WI38 (cell line): ENCODE measurements around the gene TRIM75.

Experiments used
- H3K4me3 ChIP-seq: 2 replicates; pipeline ENCODE4 v1.5.1; 2011; ENCODE audit warnings: low read depth, mild to moderate bottlenecking, control low read depth, low read length
- TF ChIP-seq, protein P1 (sequence below): IDR thresholded peaks from 2 replicates; pipeline ENCODE4 v1.5.1; 2012; ENCODE audit warnings: low read depth, mild to moderate bottlenecking, control low read depth, low read length

Gene TRIM75

GRCh38 chr4:165053645-165054044, at the start of gene TRIM75:
TSS of gene TRIM75 (plus strand) at chr4:165053866. CDS start at chr4:165059148, 5,282 bp downstream.
- H3K4me3 ChIP-seq: no peak within 1 kb of the TSS
- TF ChIP-seq, protein P1, sequence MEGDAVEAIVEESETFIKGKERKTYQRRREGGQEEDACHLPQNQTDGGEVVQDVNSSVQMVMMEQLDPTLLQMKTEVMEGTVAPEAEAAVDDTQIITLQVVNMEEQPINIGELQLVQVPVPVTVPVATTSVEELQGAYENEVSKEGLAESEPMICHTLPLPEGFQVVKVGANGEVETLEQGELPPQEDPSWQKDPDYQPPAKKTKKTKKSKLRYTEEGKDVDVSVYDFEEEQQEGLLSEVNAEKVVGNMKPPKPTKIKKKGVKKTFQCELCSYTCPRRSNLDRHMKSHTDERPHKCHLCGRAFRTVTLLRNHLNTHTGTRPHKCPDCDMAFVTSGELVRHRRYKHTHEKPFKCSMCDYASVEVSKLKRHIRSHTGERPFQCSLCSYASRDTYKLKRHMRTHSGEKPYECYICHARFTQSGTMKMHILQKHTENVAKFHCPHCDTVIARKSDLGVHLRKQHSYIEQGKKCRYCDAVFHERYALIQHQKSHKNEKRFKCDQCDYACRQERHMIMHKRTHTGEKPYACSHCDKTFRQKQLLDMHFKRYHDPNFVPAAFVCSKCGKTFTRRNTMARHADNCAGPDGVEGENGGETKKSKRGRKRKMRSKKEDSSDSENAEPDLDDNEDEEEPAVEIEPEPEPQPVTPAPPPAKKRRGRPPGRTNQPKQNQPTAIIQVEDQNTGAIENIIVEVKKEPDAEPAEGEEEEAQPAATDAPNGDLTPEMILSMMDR: no peak

- H3K4me3 ChIP-seq: no peak overlapping the region
- TF ChIP-seq, protein P1: no peak
Observed at GRCh38 chr4:165005352-165005925, 48.2 kb upstream of the TRIM75 start.

- TF ChIP-seq, protein P1: no peak
- H3K4me3 ChIP-seq: no peak overlapping the region
Observed at GRCh38 chr4:165006456-165006855, 47.2 kb upstream of the TRIM75 start.

- TF ChIP-seq, protein P1: no peak
- H3K4me3 ChIP-seq: no peak overlapping the region
Observed at GRCh38 chr4:165006886-165007285, 46.8 kb upstream of the TRIM75 start.

- no peak overlapping the region for H3K4me3 ChIP-seq
- TF ChIP-seq, protein P1: no peak
Observed at GRCh38 chr4:165009493-165010227, 44.0 kb upstream of the TRIM75 start.

- no peak overlapping the region for H3K4me3 ChIP-seq
- TF ChIP-seq, protein P1: no peak
Observed at GRCh38 chr4:165010487-165010886, 43.2 kb upstream of the TRIM75 start.

DNA sequence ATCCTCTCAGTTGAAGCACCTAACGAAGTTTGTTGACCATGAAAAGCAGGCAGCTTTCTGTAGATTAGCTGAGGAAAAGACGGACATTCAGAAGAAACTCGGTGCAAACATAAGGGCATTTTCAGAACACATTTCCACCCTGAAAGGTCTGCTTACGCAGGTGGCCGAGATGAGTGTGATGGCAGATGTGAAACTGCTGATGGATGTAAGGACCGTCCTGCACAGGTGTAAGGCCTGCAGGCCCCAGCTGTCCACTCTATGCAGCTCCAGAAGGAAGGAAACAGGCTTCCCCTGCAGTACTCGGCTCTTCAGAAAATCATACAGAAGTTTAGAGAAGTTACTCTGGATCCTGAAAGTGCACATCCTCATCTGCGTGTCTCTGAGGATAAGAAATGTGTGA, 42.7 kb upstream of the TRIM75 start:
- no peak overlapping the region for H3K4me3 ChIP-seq
- TF ChIP-seq, protein P1: no peak
